Tibial nerve (tissue), 4 donors: ENCODE measurements around the gene ISCA1. TPM values are rescaled to one million over a fixed set of nuclear protein-coding genes. Genes with fewer than 3 reads are reported as not detected.
"Not testable (repeated sequence)": the region's sequence is repeated elsewhere in the genome, so short reads cannot be mapped to it uniquely, and the experiment has no call there.

ENCODE experiments used
- DNase-seq, 2 donors: peaks; one replicate each; pipeline ENCODE4 v3.0.0-alpha.2; 2019; ENCODE audit warnings: low spot score in 2 of 2
- H3K27ac ChIP-seq, 4 donors: fragments of 200-600 bp; sonication (generic) in 3 of 4; one replicate each; pipeline ENCODE4 v1.5.1; 2017 to 2019; ENCODE audit warnings: mild to moderate bottlenecking in 1 of 4
- H3K27me3 ChIP-seq, 2 donors: fragments of 200-600 bp; sonication (generic) in 1 of 2; one replicate each; pipeline versions ENCODE4 v1.5.1 to v1.6.0; 2017 to 2019
- H3K36me3 ChIP-seq, 3 donors: fragments of 200-600 bp; sonication (generic); one replicate each; pipeline ENCODE4 v1.5.1; 2018 to 2019
- H3K4me1 ChIP-seq, 4 donors: fragments of 200-600 bp; sonication (generic) in 3 of 4; one replicate each; pipeline ENCODE4 v1.5.1; 2017 to 2019
- H3K4me3 ChIP-seq, 4 donors: fragments of 200-600 bp; sonication (generic) in 3 of 4; one replicate each; pipeline ENCODE4 v1.5.1; 2017 to 2019; ENCODE audit warnings: mild to moderate bottlenecking in 1 of 4, moderate library complexity in 1 of 4
- H3K9me3 ChIP-seq, 4 donors: fragments of 200-600 bp; sonication (generic) in 3 of 4; one replicate each; pipeline ENCODE4 v1.5.1; 2017 to 2019
- CTCF ChIP-seq, 5 experiments: fragments of 200-600 bp in 3 of 5; fragments of 450-650 bp in 2 of 5; sonication (generic) in 3 of 5; IDR thresholded peaks; one replicate each; pipeline ENCODE4 v1.5.1; 2016 to 2019; ENCODE audit warnings: antibody characterized with exemption in 5 of 5, mild to moderate bottlenecking in 3 of 5, moderate library complexity in 2 of 5
- EP300 ChIP-seq, 2 donors: sonication (generic); formaldehyde crosslinking; IDR thresholded peaks; one replicate each; pipeline ENCODE4 v1.6.1; 2017; ENCODE audit warnings: antibody characterized with exemption in 2 of 2, mild to moderate bottlenecking in 1 of 2
- POLR2A ChIP-seq, 2 donors: fragments of 450-650 bp; IDR thresholded peaks; one replicate each; pipeline ENCODE4 v1.6.1; 2017; ENCODE audit warnings: antibody characterized with exemption in 2 of 2, mild to moderate bottlenecking in 2 of 2, moderate library complexity in 2 of 2
- WGBS, 2 donors: methylation state at CpG; one replicate each; pipeline ENCODE4 v1.1.5; 2018; 5-methylcytosine and 5-hydroxymethylcytosine counted together
- total RNA-seq, 4 donors: library from RNA; depleted of rRNA; stranded (reverse); fragments of >200 nt; gene quantifications; one replicate each; pipeline ENCODE4 v1.1.0, GENCODE V29; 2016

The ISCA1 gene
- total RNA-seq, 4 donors from 2014 or later = 21.2 to 40.2 (median 32.7) TPM

GRCh38 chr9:86301686-86302085 lies 19.3 kb upstream of the ISCA1 start:
- DNase-seq = no peak
- H3K27ac ChIP-seq = no peak overlapping the region
- no peaks in the 10 kb centered on the region for H3K27me3 ChIP-seq
- no peak for TF ChIP-seq EP300 (IDR thresholded peaks at IDR 0.05)
- no peak for TF ChIP-seq CTCF (IDR thresholded peaks at IDR 0.05)
- no peak for TF ChIP-seq POLR2A (IDR thresholded peaks at IDR 0.05)
- H3K4me3 ChIP-seq = no peak overlapping the region
- no peaks in the 10 kb centered on the region for H3K4me1 ChIP-seq
- no peaks in the 10 kb centered on the region for H3K9me3 ChIP-seq
- H3K36me3 ChIP-seq = peaks cover 3 to 97% (median 10%) of the 10 kb centered on the region in 3 donors
- WGBS, 2 donors = 39 to 40% methylated on average over 1 of the region's 1 CpG

- Histone ChIP-seq H3K9me3 (no peaks in the 10 kb centered on the region), H3K4me3 (no peak overlapping the region), H3K4me1 (no peaks in the 10 kb centered on the region), H3K36me3 (peaks cover 3 to 87% (median 10%) of the 10 kb centered on the region in 3 donors), H3K27me3 (no peaks in the 10 kb centered on the region), H3K27ac (no peak overlapping the region)
- no peak for TF ChIP-seq POLR2A (IDR thresholded peaks at IDR 0.05)
- no peak for TF ChIP-seq CTCF (IDR thresholded peaks at IDR 0.05)
- TF ChIP-seq EP300 (IDR thresholded peaks at IDR 0.05) = no peak
- WGBS, 2 donors = 94 to 100% methylated on average over 2 of the region's 2 CpGs
- no peak for DNase-seq
Measured at GRCh38 chr9:86300701-86301100, 18.4 kb upstream of the ISCA1 start.

GRCh38 chr9:86298873-86299272 lies 16.5 kb upstream of the ISCA1 start:
- DNase-seq = no peak
- no peak overlapping the region for H3K4me3 ChIP-seq
- H3K27me3 ChIP-seq = no peaks in the 10 kb centered on the region
- H3K9me3 ChIP-seq = no peaks in the 10 kb centered on the region
- H3K36me3 ChIP-seq = peaks cover 3 to 71% (median 10%) of the 10 kb centered on the region in 3 donors
- no peaks in the 10 kb centered on the region for H3K4me1 ChIP-seq
- no peak for TF ChIP-seq POLR2A (IDR thresholded peaks at IDR 0.05)
- TF ChIP-seq CTCF (IDR thresholded peaks at IDR 0.05) = no peak
- TF ChIP-seq EP300 (IDR thresholded peaks at IDR 0.05) = no peak
- no peak overlapping the region for H3K27ac ChIP-seq
- WGBS, 2 donors = 89% methylated on average over 11 of the region's 11 CpGs

- not testable (repeated sequence) for DNase-seq, H3K4me3 ChIP-seq, H3K9me3 ChIP-seq, H3K4me1 ChIP-seq, H3K27me3 ChIP-seq
- peaks cover 0 to 32% (median 0%) of the 10 kb centered on the region in 3 donors for H3K36me3 ChIP-seq
- H3K27ac ChIP-seq = peak overlapping the region in 1 of 4 donors; percentile 58
- WGBS, 2 donors = 57 to 58% methylated on average over 6 of the region's 6 CpGs
Measured at GRCh38 chr9:86290341-86290740, 8.0 kb upstream of the ISCA1 start.

- no peak overlapping the region for H3K27ac ChIP-seq
- DNase-seq = no peak
- TF ChIP-seq EP300 (IDR thresholded peaks at IDR 0.05) (no peak), CTCF (IDR thresholded peaks at IDR 0.05) (no peak), POLR2A (IDR thresholded peaks at IDR 0.05) (no peak)
- H3K4me1 ChIP-seq = no peaks in the 10 kb centered on the region
- H3K36me3 ChIP-seq = peaks cover 0 to 28% (median 0%) of the 10 kb centered on the region in 3 donors
- no peaks in the 10 kb centered on the region for H3K9me3 ChIP-seq
- WGBS, 2 donors = 75 to 76% methylated on average over 6 of the region's 6 CpGs
- H3K4me3 ChIP-seq = no peak overlapping the region
- no peaks in the 10 kb centered on the region for H3K27me3 ChIP-seq
Measured at GRCh38 chr9:86288499-86289198, 6.3 kb upstream of the ISCA1 start.
